HepG2 (cell line): ENCODE data around the gene COPS4. TPM values are rescaled to one million over a fixed set of nuclear protein-coding genes. Genes with fewer than 3 reads are reported as not detected.

Experiments
- ATF7 ChIP-seq, 2 experiments: fragments of 450-650 bp in 1 of 2; sonication (generic) in 1 of 2; formaldehyde crosslinking in 1 of 2; IDR thresholded peaks; 2 replicates each; pipeline versions ENCODE4 v1.4.0 to v1.6.1; 2016 to 2020; ENCODE audit warnings: antibody characterized with exemption in 1 of 2, mild to moderate bottlenecking in 1 of 2, missing genetic modification reagents in 1 of 2
- GATAD2A ChIP-seq: IDR thresholded peaks from 2 replicates; pipeline ENCODE4 v1.6.1; 2016
- HDAC1 ChIP-seq: sonication (generic); formaldehyde crosslinking; IDR thresholded peaks from 2 replicates; pipeline ENCODE4 v1.5.1; 2020; ENCODE audit warnings: mild to moderate bottlenecking, missing genetic modification reagents
- KMT2A ChIP-seq: sonication (generic); formaldehyde crosslinking; IDR thresholded peaks from 2 replicates; pipeline ENCODE4 v1.4.0; 2020; ENCODE audit warnings: missing genetic modification reagents
- MYC ChIP-seq: sonication (generic); formaldehyde crosslinking; IDR thresholded peaks from 2 replicates; pipeline ENCODE4 v1.9.0; 2021; ENCODE audit warnings: missing genetic modification reagents, borderline replicate concordance
- NFIC ChIP-seq: IDR thresholded peaks from 2 replicates; pipeline ENCODE4 v1.6.1; 2012; ENCODE audit warnings: mild to moderate bottlenecking, low read length, inconsistent platforms
- ZFX ChIP-seq: sonication (generic); formaldehyde crosslinking; IDR thresholded peaks from 2 replicates; pipeline ENCODE4 v1.4.0; 2020; ENCODE audit warnings: mild to moderate bottlenecking, low read depth, missing genetic modification reagents, moderate library complexity
- ZNF329 ChIP-seq: sonication (generic); formaldehyde crosslinking; IDR thresholded peaks from 2 replicates; pipeline ENCODE4 v1.9.0; 2021; ENCODE audit warnings: low read depth, mild to moderate bottlenecking, missing genetic modification reagents
- ZNF644 ChIP-seq: IDR thresholded peaks from 2 replicates; pipeline ENCODE4 v1.6.1; 2016; ENCODE audit warnings: low read depth
- ZNF749 ChIP-seq: sonication (generic); formaldehyde crosslinking; IDR thresholded peaks from 2 replicates; pipeline ENCODE4 v1.8.0; 2022; ENCODE audit warnings: mild to moderate bottlenecking, missing genetic modification reagents, moderate library complexity, borderline replicate concordance
- polyA plus RNA-seq, 8 experiments: library from polyadenylated mRNA; depleted of rRNA in 3 of 8; stranded (reverse) in 7 of 8; unstranded in 1 of 8; fragments of >200 nt; fragmentation: Illumina TruSeq in 4 of 8; extraction: Trizol in 4 of 8; gene quantifications; 2 replicates each; pipeline versions ENCODE4 v1.2.1 to v1.2.3, GENCODE V29; 2011 to 2016; ENCODE audit warnings: low read depth in 4 of 8, missing spikeins in 1 of 8, mixed read lengths in 1 of 8; ENCODE audit not compliant: insufficient read depth in 1 of 8
- total RNA-seq, 5 experiments: library from RNA; depleted of rRNA; stranded (reverse); fragments of >200 nt; fragmentation: Illumina TruSeq; extraction: Trizol; gene quantifications; 2 replicates each; pipeline ENCODE4 v1.2.3, GENCODE V29; 2016; ENCODE audit warnings: low read depth in 1 of 5
- TF ChIP-seq, protein P1 (sequence below): sonication (generic); formaldehyde crosslinking; IDR thresholded peaks from 2 replicates; pipeline ENCODE4 v1.5.1; 2020; ENCODE audit warnings: mild to moderate bottlenecking, missing genetic modification reagents, borderline replicate concordance
- TF ChIP-seq, protein P2 (sequence below): sonication (generic); formaldehyde crosslinking; IDR thresholded peaks from 2 replicates; pipeline ENCODE4 v1.4.0; 2020; ENCODE audit warnings: missing genetic modification reagents, low read depth, mild to moderate bottlenecking, borderline replicate concordance
- TF ChIP-seq, protein P3 (sequence below): sonication (generic); formaldehyde crosslinking; IDR thresholded peaks from 2 replicates; pipeline ENCODE4 v1.4.0; 2020; ENCODE audit warnings: mild to moderate bottlenecking, missing genetic modification reagents
- TF ChIP-seq, protein P4 (sequence below): sonication (generic); formaldehyde crosslinking; IDR thresholded peaks from 2 replicates; pipeline ENCODE4 v1.4.0; 2020; ENCODE audit warnings: missing genetic modification reagents
- TF ChIP-seq, protein P5 (sequence below): sonication (generic); formaldehyde crosslinking; IDR thresholded peaks from 2 replicates; pipeline ENCODE4 v1.4.0; 2020; ENCODE audit warnings: missing genetic modification reagents, borderline replicate concordance

The COPS4 gene
- total and polyA plus RNA-seq, 2 of the 13 experiments (the other 11 are each of a cell fraction or from before 2014, with no cell fraction given) = 28.8 to 52.5 TPM

DNA sequence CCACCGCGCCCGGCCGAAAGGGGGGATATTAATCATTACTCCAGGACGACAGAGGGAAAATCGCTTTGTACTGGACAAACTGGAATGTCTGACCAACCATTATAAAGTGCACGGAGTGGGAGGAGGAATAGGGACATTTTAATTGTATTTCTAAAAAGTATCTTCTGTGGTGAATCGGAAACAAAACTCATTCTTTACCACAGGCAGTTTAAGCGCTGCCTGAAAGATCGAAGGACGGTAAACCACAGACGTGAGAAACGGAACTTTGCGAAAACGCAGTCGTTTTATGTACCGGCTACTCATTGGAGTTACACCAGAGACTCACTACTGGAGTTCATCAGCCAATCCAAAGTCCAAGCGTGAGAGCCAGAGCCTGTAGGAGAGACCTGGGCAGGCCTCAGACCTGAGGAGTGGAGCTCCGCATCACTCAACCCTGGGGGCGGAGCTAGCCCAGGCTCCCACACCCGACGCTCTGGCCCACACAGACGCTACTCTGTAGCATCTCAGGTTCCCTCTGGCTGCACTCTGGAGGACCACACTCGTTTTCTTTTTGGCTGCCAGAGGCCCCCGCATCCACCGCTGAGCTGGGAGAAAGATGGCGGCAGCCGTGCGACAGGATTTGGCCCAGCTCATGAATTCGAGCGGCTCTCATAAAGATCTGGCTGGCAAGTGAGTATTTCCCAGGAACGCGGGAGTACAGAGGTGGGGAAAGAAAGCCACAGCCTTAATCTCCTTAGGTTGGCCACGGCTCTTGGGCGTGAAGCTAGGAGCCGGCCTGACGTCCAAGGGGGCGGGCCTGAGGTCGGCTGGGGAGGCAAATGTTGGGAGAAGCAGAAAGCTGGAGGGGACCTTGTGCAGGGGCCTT, at the start of gene COPS4 (continued):
- TF ChIP-seq, protein P1, sequence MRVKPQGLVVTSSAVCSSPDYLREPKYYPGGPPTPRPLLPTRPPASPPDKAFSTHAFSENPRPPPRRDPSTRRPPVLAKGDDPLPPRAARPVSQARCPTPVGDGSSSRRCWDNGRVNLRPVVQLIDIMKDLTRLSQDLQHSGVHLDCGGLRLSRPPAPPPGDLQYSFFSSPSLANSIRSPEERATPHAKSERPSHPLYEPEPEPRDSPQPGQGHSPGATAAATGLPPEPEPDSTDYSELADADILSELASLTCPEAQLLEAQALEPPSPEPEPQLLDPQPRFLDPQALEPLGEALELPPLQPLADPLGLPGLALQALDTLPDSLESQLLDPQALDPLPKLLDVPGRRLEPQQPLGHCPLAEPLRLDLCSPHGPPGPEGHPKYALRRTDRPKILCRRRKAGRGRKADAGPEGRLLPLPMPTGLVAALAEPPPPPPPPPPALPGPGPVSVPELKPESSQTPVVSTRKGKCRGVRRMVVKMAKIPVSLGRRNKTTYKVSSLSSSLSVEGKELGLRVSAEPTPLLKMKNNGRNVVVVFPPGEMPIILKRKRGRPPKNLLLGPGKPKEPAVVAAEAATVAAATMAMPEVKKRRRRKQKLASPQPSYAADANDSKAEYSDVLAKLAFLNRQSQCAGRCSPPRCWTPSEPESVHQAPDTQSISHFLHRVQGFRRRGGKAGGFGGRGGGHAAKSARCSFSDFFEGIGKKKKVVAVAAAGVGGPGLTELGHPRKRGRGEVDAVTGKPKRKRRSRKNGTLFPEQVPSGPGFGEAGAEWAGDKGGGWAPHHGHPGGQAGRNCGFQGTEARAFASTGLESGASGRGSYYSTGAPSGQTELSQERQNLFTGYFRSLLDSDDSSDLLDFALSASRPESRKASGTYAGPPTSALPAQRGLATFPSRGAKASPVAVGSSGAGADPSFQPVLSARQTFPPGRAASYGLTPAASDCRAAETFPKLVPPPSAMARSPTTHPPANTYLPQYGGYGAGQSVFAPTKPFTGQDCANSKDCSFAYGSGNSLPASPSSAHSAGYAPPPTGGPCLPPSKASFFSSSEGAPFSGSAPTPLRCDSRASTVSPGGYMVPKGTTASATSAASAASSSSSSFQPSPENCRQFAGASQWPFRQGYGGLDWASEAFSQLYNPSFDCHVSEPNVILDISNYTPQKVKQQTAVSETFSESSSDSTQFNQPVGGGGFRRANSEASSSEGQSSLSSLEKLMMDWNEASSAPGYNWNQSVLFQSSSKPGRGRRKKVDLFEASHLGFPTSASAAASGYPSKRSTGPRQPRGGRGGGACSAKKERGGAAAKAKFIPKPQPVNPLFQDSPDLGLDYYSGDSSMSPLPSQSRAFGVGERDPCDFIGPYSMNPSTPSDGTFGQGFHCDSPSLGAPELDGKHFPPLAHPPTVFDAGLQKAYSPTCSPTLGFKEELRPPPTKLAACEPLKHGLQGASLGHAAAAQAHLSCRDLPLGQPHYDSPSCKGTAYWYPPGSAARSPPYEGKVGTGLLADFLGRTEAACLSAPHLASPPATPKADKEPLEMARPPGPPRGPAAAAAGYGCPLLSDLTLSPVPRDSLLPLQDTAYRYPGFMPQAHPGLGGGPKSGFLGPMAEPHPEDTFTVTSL (CRISPR knock-in tag) = no peak
- TF ChIP-seq MYC = peak; percentile 70; the same call in 1 of the 2 replicates
- TF ChIP-seq GATAD2A (CRISPR knock-in tag) = peak; percentile 82
- no peak for TF ChIP-seq ATF7 (IDR thresholded peaks at IDR 0.05)
- TF ChIP-seq ATF7 (CRISPR knock-in tag; IDR thresholded peaks at IDR 0.05) = peak; percentile 79
- peak; percentile 92 for TF ChIP-seq ZFX (CRISPR knock-in tag)
- TF ChIP-seq ZNF644 = no peak; the same call in 1 of the 2 replicates
- TF ChIP-seq, protein P2, sequence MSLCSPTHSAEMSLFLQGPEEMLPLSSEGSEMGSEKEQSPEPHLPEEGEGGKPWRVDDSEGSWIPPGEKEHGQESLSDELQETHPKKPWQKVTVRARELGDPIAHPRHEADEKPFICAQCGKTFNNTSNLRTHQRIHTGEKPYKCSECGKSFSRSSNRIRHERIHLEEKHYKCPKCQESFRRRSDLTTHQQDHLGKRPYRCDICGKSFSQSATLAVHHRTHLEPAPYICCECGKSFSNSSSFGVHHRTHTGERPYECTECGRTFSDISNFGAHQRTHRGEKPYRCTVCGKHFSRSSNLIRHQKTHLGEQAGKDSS (CRISPR knock-in tag) = peak; percentile 73; the same call in 1 of the 2 replicates
- peak; percentile 91 for TF ChIP-seq KMT2A (CRISPR knock-in tag)
- TF ChIP-seq, protein P3, sequence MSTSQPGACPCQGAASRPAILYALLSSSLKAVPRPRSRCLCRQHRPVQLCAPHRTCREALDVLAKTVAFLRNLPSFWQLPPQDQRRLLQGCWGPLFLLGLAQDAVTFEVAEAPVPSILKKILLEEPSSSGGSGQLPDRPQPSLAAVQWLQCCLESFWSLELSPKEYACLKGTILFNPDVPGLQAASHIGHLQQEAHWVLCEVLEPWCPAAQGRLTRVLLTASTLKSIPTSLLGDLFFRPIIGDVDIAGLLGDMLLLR (CRISPR knock-in tag) = no peak
- TF ChIP-seq, protein P4, sequence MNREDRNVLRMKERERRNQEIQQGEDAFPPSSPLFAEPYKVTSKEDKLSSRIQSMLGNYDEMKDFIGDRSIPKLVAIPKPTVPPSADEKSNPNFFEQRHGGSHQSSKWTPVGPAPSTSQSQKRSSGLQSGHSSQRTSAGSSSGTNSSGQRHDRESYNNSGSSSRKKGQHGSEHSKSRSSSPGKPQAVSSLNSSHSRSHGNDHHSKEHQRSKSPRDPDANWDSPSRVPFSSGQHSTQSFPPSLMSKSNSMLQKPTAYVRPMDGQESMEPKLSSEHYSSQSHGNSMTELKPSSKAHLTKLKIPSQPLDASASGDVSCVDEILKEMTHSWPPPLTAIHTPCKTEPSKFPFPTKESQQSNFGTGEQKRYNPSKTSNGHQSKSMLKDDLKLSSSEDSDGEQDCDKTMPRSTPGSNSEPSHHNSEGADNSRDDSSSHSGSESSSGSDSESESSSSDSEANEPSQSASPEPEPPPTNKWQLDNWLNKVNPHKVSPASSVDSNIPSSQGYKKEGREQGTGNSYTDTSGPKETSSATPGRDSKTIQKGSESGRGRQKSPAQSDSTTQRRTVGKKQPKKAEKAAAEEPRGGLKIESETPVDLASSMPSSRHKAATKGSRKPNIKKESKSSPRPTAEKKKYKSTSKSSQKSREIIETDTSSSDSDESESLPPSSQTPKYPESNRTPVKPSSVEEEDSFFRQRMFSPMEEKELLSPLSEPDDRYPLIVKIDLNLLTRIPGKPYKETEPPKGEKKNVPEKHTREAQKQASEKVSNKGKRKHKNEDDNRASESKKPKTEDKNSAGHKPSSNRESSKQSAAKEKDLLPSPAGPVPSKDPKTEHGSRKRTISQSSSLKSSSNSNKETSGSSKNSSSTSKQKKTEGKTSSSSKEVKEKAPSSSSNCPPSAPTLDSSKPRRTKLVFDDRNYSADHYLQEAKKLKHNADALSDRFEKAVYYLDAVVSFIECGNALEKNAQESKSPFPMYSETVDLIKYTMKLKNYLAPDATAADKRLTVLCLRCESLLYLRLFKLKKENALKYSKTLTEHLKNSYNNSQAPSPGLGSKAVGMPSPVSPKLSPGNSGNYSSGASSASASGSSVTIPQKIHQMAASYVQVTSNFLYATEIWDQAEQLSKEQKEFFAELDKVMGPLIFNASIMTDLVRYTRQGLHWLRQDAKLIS = peak; percentile 27; the same call in 1 of the 2 replicates
- peak; percentile 38; the same call in 1 of the 2 replicates for TF ChIP-seq ZNF749 (CRISPR knock-in tag)
- peak; percentile 75 for TF ChIP-seq HDAC1 (CRISPR knock-in tag)
- TF ChIP-seq NFIC = peak; percentile 72; the same call in 1 of the 2 replicates
- TF ChIP-seq, protein P5, sequence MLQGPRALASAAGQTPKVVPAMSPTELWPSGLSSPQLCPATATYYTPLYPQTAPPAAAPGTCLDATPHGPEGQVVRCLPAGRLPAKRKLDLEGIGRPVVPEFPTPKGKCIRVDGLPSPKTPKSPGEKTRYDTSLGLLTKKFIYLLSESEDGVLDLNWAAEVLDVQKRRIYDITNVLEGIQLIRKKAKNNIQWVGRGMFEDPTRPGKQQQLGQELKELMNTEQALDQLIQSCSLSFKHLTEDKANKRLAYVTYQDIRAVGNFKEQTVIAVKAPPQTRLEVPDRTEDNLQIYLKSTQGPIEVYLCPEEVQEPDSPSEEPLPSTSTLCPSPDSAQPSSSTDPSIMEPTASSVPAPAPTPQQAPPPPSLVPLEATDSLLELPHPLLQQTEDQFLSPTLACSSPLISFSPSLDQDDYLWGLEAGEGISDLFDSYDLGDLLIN = no peak
- no peak for TF ChIP-seq ZNF329 (CRISPR knock-in tag)
